SK-N-SH treated with all-trans-retinoic acid at 6 μM for 48 hours (cell line): ENCODE results near the gene TMEM269.

Experiments used
- BACH2 ChIP-seq: fragments of 250-450 bp; sonication (Bioruptor Pico); IDR thresholded peaks from 2 replicates; pipeline ENCODE4 v1.9.0; 2021; ENCODE audit warnings: mild to moderate bottlenecking, borderline replicate concordance
- CREB5 ChIP-seq: fragments of 250-450 bp; sonication (Bioruptor Pico); IDR thresholded peaks from 2 replicates; pipeline ENCODE4 v1.5.1; 2020; ENCODE audit warnings: low read depth, mild to moderate bottlenecking, moderate library complexity
- CSDC2 ChIP-seq: fragments of 250-450 bp; sonication (Bioruptor Pico); IDR thresholded peaks from 2 replicates; pipeline ENCODE4 v1.5.0; 2020; ENCODE audit warnings: mild to moderate bottlenecking, moderate library complexity
- CSRNP3 ChIP-seq: fragments of 250-450 bp; sonication (Bioruptor Pico); IDR thresholded peaks from 2 replicates; pipeline ENCODE4 v1.5.1; 2021; ENCODE audit warnings: mild to moderate bottlenecking, moderate library complexity
- PATZ1 ChIP-seq: fragments of 250-450 bp; sonication (Bioruptor Pico); IDR thresholded peaks from 2 replicates; pipeline ENCODE4 v1.8.0; 2020; ENCODE audit warnings: mild to moderate bottlenecking, moderate library complexity, borderline replicate concordance
- TCF4 ChIP-seq: fragments of 250-450 bp; sonication (Bioruptor Pico); IDR thresholded peaks from 2 replicates; pipeline ENCODE4 v1.8.0; 2021; ENCODE audit warnings: mild to moderate bottlenecking, moderate library complexity, borderline replicate concordance
- TOX ChIP-seq: fragments of 250-450 bp; sonication (Bioruptor Pico); IDR thresholded peaks from 2 replicates; pipeline ENCODE4 v1.8.0; 2021; ENCODE audit warnings: mild to moderate bottlenecking, moderate library complexity, borderline replicate concordance
- ZFP3 ChIP-seq: fragments of 250-450 bp; sonication (Bioruptor Pico); IDR thresholded peaks from 2 replicates; pipeline ENCODE4 v1.5.0; 2020; ENCODE audit warnings: mild to moderate bottlenecking, moderate library complexity
- ZFP30 ChIP-seq: fragments of 450-650 bp; formaldehyde crosslinking; IDR thresholded peaks from 2 replicates; pipeline ENCODE4 v1.5.0; 2022; ENCODE audit warnings: mild to moderate bottlenecking, moderate library complexity
- ZNF565 ChIP-seq: fragments of 450-650 bp; formaldehyde crosslinking; conservative IDR thresholded peaks from 2 replicates; pipeline ENCODE4 v1.5.0; 2020; ENCODE audit warnings: low read depth, mild to moderate bottlenecking, moderate library complexity
- ZNF70 ChIP-seq: fragments of 450-650 bp; formaldehyde crosslinking; IDR thresholded peaks from 2 replicates; pipeline ENCODE4 v1.5.0; 2020; ENCODE audit warnings: mild to moderate bottlenecking, moderate library complexity
- ZNF8 ChIP-seq: fragments of 450-650 bp; formaldehyde crosslinking; IDR thresholded peaks from 2 replicates; pipeline ENCODE4 v1.5.0; 2020; ENCODE audit warnings: mild to moderate bottlenecking, moderate library complexity

- TF ChIP-seq BACH2 (CRISPR knock-in tag) = no peak
- no peak for TF ChIP-seq PATZ1 (CRISPR knock-in tag)
- TF ChIP-seq ZNF70 (CRISPR knock-in tag) = no peak
- no peak for TF ChIP-seq ZNF8 (CRISPR knock-in tag)
- TF ChIP-seq TCF4 (CRISPR knock-in tag) = no peak
- TF ChIP-seq ZFP3 (CRISPR knock-in tag) = no peak
- no peak for TF ChIP-seq ZNF565 (CRISPR knock-in tag)
- no peak for TF ChIP-seq CSRNP3 (CRISPR knock-in tag)
- TF ChIP-seq ZFP30 (CRISPR knock-in tag) = no peak
- TF ChIP-seq CSDC2 (CRISPR knock-in tag) = no peak
- no peak for TF ChIP-seq CREB5 (CRISPR knock-in tag)
- TF ChIP-seq TOX (CRISPR knock-in tag) = no peak
These were observed 34.8 kb upstream of the TMEM269 start for GRCh38 chr1:42750041-42750440.
